HG03039 (cell line): Measurements from ENCODE around the gene TNS2.
"Not testable (repeated sequence)": the region's sequence is repeated elsewhere in the genome, so short reads cannot be mapped to it uniquely, and the experiment has no call there.

Experiments
- ATAC-seq: cut with Tn5 transposase; IDR thresholded peaks from one replicate; pipeline ENCODE4 v1.9.1; 2021; ENCODE audit warnings: mild to moderate bottlenecking, moderate library complexity; ENCODE audit not compliant: unreplicated experiment

TNS2 gene

DNA sequence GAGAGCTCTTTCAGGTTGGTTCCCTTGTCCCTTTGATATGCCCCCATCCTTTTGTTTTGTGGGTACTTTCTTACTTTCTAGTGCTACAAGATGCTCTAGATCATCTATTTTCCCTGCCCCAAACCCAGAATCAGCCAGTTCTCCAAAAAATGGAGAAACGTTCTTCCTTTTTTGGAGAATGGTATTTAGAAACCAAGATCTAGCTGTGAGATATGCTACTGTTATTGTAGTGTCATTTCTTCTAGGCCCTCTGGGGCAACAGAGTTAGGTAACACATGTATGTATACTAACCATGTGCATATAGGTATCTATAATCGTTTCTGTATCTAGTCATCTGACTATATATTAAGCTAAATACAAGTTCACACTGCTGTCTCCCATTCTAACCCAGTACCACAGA is 40.7 kb downstream of the TNS2 start:
- ATAC-seq = no peak

DNA sequence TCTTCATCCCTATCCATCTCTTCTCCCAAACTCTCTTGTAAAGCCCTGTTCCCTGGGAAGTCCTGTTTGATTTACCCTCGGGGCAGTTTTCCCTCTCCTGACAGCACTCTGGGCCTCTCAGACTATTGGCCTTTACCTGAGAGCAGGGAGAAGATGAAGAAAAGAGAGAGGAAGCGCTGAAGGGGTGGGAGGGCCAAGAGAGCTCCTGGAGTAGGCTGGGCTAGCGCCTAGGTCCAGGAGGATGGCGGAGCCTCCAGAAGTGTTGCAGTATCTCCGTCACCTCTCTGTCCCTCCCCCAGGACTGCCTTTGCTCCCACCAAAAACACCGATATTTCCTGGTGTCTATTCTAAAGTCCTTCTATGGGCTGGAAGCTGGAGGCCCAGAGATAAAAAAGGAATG is 41.9 kb downstream of the TNS2 start:
- ATAC-seq = no peak

DNA sequence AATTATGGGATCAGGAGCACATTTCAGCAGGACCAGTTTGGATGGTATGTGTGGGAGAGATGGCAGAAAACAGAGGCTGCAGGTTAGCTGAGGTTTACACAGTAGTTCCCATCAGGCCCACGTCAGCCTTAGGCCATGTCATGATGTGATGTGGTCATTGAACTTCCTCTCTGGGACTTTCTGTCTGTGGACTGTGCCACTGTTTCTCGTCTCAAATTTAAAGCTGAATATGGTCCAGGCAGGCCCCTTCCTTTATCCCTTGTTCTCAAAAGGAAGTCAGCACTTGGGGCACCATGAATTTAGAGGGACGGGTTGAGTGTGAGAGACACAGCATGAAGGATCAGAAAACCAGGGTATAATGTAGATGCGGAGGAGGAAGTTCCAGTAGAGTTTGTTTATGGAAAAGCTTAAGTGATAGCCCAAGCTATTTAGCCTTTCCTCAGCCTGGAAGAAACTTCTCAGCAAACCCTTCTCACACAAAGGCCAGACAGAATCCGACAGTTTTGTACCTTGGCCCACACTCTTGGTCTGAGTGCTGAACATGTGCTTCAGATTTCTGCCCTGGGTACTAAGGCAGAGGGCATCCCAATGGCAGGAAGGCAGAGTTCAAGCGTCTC is 44.0 kb downstream of the TNS2 start:
- ATAC-seq = no peak

DNA sequence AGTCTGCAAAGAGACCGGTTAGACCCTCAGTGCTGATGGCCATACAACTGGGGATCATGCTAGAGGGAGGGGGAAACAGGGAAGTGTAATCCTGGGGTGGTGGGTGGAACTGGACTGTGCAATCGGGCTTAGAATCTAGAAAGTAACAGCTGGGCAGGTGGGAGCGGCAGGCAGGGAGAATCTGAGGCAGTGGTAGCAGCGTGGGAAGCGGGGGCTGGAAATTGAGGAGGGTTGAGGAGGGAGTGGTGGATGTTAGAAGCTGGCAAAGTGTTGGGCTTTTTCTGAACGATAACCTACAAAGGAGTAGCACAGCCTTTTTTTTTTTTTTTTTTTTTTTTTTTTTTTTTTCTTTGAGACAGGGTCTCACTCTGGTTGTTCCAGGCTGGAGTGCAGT is 44.5 kb downstream of the TNS2 start:
- ATAC-seq = no peak

DNA sequence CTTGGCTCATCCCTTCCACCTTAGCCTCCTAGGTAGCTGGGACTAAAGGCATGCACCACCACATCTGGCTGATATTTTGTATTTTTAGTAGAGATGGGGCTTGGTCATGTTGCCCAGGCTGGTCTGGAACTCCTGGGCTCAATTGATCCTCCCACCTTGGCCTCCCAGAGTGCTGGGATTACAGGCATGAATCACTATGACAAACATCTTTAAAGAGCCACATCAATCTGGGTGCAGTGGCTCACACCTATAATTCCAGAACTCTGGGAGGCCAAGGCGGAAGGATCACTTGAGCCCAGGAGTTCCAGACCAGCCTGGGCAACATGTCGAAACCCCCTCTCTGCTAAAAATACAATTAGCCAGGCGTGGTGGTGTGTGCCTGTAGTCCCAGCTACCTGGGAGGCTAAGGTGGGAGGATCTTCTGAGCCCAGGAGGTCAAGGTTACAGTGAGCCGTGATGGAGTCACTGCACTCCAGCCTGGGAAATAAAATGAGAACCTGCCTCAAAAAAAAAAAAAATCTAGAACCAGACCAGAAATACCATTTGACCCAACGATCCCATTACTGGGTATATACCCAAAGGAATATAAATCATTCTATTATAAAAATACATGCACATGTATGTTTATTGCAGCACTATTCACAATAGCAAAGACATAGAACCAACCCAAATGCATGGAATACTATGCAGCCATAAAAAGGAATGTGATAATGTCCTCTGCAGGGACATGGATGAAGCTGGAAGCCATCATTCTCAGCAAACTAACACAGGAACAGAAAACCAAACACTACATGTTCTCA is 45.1 kb downstream of the TNS2 start:
- ATAC-seq = not testable (repeated sequence)

DNA sequence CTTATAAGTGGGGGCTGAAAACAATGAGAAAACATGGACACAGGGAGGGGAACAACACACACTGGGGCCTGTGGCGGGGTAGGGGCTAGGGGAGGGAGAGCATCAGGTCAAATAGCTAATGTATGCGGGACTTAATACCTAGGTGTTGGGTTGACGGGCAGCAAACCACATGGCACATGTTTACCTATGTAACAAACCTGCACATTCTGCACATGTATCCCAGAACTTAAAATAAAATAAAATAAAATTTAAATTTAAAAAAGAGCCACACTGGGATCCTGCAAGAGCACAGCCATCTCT is 45.7 kb downstream of the TNS2 start:
- not testable (repeated sequence) for ATAC-seq

DNA sequence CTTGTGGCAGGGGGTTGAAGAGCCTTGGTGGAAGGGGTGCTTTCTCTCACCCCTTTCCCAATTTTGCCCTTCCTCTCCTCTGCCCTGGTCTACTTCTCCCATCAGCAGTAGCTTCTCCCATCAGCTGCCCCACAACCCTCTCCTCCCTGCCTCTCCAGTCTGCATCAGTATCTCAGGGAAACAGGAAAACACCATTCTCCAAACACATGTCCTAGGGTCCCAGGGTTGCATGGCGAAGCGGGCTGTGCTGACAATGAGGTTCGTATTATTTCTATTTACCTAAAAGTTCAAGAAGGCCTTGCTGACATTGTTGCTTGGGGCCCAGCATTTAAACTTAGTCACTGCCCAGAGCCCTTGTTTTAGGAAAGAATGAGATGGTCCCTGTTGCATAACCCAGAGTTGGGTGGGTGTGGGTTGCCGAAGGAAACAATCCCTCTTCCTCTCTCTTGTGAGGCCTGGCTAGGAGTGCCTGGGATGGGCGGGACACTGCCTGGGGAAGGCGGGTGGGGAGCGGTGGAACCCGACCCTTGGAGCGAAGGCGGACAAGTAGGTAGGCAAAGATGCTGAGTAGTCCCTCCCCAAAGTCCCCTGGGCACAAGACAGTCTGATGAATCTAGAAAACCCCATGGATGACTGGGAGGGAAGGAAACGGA is 46.4 kb downstream of the TNS2 start:
- ATAC-seq = no peak

DNA sequence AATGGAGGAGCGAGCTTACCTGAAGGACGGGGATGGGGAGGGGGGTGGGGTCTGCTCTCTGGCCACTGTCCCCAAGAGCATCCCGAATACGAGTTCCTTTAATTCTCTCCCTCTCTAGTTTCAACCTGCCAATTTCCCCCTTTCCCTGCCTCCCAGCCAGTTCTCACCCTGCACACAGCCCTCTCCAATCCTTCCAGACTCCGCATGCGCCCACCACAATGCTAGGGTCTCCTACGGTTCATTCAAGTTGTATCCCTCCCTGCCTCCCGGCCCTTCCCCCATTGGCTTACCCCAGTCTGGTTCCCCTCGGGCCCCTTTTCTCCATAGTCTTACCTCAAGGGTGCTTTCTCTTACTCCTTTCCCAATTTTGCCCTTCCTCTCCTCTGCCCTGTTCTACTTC is 46.9 kb downstream of the TNS2 start:
- ATAC-seq = no peak

DNA sequence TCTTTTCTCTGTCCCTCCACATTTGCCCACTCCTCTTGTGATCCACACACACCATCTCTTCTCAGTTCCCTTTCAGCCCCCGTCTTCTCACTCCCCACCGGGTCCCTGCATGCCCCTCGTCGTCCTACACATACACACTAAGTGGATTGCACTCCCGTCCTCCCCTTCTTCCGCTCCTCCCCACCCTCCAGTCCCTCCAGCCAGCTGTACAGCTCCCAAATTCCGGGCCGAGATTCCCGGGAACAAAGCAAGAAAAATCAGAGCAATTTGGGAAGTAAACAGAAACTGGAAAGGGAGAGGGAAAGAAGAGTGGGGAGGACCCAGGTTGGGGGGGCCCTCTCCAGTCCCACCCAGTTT is 47.3 kb downstream of the TNS2 start:
- ATAC-seq = no peak

DNA sequence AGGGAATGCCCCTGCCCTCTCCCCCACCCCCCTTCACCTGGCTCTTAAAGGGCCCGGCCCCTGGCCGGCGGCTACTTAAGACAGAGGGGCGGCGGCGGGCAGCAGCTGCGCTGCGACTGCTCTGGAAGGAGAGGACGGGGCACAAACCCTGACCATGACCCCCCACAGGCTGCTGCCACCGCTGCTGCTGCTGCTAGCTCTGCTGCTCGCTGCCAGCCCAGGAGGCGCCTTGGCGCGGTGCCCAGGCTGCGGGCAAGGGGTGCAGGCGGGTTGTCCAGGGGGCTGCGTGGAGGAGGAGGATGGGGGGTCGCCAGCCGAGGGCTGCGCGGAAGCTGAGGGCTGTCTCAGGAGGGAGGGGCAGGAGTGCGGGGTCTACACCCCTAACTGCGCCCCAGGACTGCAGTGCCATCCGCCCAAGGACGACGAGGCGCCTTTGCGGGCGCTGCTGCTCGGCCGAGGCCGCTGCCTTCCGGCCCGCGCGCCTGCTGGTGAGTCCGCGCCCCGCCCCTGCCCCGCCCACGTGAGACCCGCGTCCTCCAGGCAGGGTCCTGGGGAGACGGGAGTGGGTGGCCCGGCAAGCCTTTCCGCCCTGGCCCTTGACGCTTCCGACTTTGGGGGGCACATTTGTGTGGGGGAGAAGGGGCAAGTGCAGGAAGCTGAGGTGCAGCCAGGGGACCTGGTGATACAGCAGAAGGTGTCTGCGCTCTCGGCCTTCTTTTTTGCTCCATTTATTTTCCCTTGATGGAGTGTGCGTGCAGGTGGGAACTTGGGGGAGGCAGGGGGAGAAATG is 47.9 kb downstream of the TNS2 start, which contains the start of gene IGFBP6:
Gene IGFBP6 (plus strand): TSS at position 104 of the 790 bp plus-strand sequence. CDS start 51 bp downstream, at position 155.
- no peak for ATAC-seq

DNA sequence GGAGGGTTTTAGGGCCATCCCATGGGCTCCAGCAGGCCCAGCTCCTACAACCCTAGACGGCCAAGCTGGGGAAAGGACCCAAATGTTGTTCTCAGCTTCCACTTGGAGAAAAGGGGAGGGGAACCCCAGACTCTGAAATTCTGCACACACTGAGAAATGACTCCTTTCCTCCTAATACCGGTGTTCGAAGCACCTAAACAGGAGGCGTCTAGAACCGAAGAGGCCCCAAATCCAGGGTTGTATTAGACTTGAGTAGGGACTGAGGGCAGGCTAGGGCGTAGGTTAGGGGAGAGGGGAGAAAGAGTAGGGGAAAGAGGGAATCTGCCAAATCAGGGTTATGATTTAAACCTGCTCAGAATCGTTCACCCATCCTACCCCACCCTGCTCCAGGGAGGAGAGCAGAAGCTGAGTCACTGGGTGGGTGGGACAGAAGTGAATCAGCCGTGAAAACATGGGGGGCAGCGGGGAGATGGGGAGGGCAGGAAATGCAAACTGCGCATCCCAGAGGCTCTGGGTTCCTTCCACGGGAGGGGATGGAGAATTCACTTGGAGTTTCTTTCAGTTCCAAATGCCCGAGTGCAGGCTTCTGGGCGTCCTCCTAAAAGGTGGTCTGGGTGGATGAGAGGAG is 48.6 kb downstream of the TNS2 start:
- ATAC-seq = no peak

DNA sequence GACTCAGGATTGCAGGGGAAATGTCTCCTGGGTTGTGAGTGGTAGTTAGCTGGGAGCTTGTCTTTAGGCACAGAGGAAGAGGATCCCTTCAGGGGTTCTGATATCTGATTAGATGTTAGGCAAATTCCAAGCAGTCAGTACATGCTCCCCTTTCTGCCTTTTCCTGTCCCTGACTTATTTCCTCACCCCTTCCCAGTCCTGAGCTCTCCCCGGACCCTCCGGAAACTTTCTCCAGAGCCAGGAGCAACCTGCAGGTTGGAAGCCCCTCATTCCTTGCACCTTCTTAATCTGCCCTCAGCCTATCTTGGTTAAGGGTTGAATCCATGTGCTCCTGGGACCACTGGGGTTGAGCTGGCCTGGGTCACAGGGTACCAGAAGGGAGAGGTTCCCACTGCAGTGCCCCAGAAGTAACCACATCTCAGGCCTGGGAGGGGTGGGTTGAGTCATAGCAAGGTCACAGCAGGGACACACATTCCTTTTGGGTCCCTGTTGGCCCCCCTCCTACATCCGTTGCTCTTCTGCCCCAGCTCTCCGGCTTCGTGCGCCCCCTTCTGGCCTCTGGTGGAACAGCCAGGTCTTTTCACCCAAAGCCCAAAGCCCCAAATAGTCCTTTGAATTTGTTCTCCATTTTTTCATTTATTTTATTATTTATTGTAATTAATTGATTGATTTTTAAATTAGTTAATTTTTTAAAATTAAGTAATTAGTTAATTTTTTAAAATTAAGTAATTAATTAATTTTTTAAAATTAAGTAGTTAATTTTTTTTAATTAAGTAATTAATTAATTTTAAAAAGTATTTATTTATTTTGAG is 49.4 kb downstream of the TNS2 start:
- no peak for ATAC-seq

DNA sequence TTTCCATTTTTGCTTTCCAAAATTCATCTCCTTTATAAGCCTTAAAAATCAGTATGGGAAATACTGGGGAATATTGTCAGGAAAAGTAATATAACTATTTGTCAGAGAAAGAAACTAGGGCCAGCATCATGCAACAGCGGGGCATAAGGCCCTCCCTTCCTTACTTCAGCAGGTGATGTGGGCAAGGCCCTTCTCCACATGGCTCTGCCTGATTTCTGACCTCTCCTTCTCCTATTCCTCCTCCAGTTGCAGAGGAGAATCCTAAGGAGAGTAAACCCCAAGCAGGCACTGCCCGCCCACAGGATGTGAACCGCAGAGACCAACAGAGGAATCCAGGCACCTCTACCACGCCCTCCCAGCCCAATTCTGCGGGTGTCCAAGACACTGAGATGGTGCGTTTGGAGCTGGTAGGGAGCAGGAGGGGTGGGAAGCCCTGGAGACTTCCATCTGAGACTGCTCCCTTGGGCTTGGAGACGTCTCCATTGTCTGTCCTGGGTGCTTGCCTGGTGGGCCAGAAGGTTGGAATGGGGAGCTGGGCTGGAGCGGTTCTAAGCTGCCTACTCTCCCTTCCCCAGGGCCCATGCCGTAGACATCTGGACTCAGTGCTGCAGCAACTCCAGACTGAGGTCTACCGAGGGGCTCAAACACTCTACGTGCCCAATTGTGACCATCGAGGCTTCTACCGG is 50.7 kb downstream of the TNS2 start:
- ATAC-seq = no peak

DNA sequence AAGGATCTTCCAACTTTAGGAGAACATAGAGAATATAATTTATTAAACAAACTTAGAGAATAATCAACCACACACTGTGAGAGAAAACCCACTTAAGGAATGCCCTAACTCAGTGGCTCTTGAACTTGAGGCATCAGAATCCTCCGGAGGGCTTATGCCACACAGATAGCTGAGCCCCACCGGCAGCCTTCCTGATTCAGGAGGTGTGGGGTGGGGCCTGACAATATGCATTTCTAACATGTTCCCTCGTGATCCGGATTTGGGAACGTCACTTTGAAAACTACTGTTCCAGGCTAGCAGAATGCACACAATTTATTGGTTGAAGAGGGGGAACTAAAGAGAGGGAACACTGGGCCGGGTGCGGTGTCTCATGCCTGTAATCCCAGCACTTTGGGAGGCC is 51.4 kb downstream of the TNS2 start:
- ATAC-seq = no peak

DNA sequence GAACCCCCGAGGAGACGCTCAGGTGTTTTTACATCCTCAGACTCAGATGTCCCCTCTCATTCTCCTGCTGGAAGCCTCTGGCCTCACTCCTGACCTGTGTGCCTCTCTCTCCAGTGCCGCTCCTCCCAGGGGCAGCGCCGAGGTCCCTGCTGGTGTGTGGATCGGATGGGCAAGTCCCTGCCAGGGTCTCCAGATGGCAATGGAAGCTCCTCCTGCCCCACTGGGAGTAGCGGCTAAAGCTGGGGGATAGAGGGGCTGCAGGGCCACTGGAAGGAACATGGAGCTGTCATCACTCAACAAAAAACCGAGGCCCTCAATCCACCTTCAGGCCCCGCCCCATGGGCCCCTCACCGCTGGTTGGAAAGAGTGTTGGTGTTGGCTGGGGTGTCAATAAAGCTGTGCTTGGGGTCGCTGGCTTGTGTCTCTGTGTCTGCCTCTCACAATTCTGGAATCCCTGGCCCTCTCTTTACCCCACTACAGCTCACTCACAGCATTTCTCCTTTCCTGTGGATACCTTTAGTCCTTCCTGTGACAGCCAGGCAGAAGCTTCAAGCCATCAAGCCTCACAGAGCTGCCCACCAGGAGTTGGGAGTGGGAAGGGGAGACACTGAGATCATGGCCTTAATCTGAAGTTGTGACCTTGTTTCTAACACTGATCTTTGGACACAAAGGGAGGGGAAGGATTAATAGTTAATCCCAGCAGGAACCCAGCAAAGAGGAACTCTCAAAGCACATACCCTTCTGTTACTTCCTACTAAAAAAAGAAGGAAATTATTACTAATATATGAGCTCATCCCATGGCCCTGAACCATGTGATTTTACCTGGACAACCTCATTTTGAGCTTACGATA is 52.3 kb downstream of the TNS2 start:
- no peak for ATAC-seq

DNA sequence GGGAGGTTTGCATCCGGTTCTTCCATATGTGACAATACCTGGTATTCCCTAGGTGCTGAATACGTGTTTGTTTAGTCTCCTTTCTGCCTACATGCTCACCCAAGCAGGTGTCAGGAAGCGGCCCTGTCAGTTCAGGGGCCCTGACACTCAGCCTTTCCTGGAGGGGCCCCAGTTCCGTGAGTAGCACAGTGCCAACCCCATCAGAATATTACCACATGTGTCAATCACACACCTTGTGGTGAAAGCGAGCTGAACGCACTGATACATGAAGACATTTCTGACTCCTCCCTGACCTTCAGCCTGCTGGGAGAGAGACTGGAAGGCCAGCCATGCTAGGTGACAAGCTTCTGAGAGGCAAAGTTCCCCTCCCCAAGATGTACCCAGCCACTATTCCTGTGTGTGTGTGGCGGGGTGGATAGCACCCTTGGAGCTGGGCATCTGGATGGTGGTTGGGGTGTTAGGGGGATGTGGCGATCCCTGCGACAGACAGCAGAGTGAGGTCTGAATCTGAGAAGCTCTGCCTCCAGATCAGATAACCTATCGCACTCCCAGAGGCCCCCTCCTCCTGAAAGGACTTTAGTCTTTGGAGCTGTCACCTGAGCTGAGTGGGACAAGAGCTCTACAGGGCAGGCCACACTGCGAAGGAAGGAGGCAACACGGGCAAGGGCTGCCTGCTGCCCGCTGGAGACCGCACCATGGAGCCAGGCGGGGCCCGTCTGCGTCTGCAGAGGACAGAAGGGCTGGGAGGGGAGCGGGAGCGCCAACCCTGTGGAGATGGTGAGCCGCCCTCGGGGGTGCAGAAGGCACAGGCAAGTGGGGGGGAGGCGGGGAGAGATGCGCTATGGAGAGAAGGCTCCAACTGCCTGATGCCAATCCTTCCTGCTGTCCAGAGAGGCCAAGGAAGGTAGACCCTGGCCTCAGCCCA is 53.3 kb downstream of the TNS2 start, which contains the start of gene SOAT2:
Gene SOAT2 (plus strand): TSS at position 604 of the 925 bp plus-strand sequence. CDS start 92 bp downstream, at position 696.
- no peak for ATAC-seq

DNA sequence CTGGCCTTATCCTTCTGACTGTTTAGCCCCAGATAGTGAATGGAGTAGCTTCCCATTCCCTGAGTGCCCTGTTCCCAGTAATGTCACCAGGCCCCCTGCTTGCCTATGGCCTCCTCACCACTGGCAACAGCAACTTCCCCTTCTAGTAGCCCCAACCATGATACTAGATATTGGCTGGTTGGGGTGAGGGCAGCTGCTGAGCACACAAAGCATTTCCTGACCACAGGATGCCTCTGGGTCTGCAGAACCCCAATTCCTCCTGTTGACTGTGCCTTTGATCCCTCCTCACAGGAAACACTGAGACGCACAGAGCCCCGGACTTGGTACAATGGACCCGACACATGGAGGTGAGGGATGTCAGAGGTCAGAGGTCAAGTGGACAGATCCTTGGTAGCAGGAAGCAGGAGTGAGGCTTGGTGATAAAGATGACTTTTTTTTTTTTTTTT is 54.0 kb downstream of the TNS2 start:
- ATAC-seq = no peak
